ENCODE data around the gene LGR5.

Gene LGR5

GRCh38 chr12:71425568-71426299 lies 13.9 kb upstream of the LGR5 start:
- H3K27me3 Mint-ChIP-seq: peaks cover 32% of the 10 kb centered on the region
- no peak overlapping the region for H3K4me3 Mint-ChIP-seq

GRCh38 chr12:71426300-71427047 lies 13.1 kb upstream of the LGR5 start:
- Mint-ChIP-seq H3K4me3 (no peak overlapping the region), H3K4me1 (no peaks in the 10 kb centered on the region), H3K27me3 (peaks cover 32% of the 10 kb centered on the region), H3K27ac (no peak overlapping the region), H3K9me3 (no peaks in the 10 kb centered on the region)
- DNase-seq (no peak), ATAC-seq (no peak)

More at GRCh38 chr12:71425568-71426299, 13.9 kb upstream of the LGR5 start:
- Mint-ChIP-seq H3K4me1 (no peaks in the 10 kb centered on the region), H3K27ac (no peak overlapping the region), H3K9me3 (no peaks in the 10 kb centered on the region)
- ATAC-seq (no peak), DNase-seq (no peak)

GRCh38 chr12:71430756-71431155 lies 8.8 kb upstream of the LGR5 start:
- ATAC-seq (no peak), DNase-seq (no peak)
- H3K4me3 Mint-ChIP-seq: no peak overlapping the region
- H3K27me3 Mint-ChIP-seq: peaks cover 44% of the 10 kb centered on the region
- H3K4me1 Mint-ChIP-seq: no peaks in the 10 kb centered on the region
- peaks cover 9 to 17% of the 10 kb centered on the region in 2 donors for H3K9me3 Mint-ChIP-seq
- no peak overlapping the region for H3K27ac Mint-ChIP-seq

DNA sequence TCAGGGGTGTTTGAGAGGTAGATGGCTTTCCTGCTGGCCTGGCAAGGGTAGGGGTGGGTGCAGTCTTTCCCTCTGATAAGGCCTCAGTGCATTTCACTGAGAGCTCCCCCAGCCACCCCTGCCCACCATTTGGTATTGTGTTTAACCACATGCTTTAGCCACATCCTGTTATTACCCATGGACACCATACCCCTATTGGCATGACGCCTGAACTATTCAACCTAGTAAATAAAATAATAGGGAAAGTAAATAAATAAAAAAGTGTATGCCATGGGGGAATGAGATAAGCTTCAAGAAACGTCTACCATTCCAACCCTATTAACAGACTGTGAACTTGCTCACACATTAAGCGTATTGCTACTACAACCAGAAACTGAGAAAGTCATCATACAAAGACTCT lies 7.6 kb upstream of the LGR5 start:
- no peak for ATAC-seq
- Mint-ChIP-seq H3K27ac (no peak overlapping the region), H3K4me1 (no peaks in the 10 kb centered on the region), H3K27me3 (peaks cover 49% of the 10 kb centered on the region), H3K4me3 (no peak overlapping the region), H3K9me3 (peaks cover 19 to 30% of the 10 kb centered on the region in 2 donors)
- DNase-seq: no peak

DNA sequence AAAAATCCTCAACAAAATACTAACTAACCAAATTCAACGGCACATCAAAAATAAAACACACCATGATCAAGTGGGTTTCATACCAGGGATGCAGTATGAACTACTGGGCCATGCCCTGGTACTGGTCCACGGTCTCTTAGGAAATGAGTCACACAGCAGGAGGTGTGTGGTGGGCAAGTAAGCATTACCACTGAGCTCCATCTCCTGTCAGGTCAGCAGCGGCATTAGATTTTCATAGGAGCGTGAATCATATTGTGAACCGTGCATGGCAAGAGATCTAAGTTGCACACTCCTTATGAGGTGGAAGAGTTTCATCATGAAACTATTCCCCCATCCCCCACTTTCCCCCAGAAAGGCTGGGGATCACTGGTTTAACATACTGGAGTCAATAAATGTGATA lies 6.7 kb upstream of the LGR5 start:
- H3K27me3 Mint-ChIP-seq: peaks cover 52% of the 10 kb centered on the region
- ATAC-seq: no peak
- H3K9me3 Mint-ChIP-seq: peaks cover 26 to 36% of the 10 kb centered on the region in 2 donors
- H3K27ac Mint-ChIP-seq: no peak overlapping the region
- no peaks in the 10 kb centered on the region for H3K4me1 Mint-ChIP-seq
- no peak overlapping the region for H3K4me3 Mint-ChIP-seq
- no peak for DNase-seq

DNA sequence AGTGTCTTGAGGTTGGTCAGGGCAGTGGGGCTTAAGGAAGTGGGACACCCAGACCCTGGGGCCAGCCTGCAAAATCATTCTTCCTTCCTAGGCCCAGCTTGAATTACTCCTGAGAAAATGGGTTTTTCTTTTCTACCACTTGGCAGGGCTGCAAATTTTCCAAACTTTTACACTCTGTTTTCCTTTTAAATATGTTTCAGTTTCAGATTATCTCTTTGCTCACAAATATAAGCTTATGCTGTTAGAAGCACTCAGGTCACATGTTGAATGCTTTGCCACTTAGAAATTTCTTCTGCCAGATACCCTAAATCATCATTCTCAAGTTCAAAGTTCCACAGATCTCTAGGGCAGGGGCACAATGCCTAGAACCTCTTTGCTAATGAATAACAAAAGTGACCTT lies 2.9 kb upstream of the LGR5 start:
- ATAC-seq: no peak
- no peak overlapping the region for H3K27ac Mint-ChIP-seq
- no peak overlapping the region for H3K4me3 Mint-ChIP-seq
- peaks cover 27% of the 10 kb centered on the region for H3K4me1 Mint-ChIP-seq
- peaks cover 80% of the 10 kb centered on the region for H3K27me3 Mint-ChIP-seq
- no peak for DNase-seq
- H3K9me3 Mint-ChIP-seq: peaks cover 26 to 36% of the 10 kb centered on the region in 2 donors

- H3K27me3 Mint-ChIP-seq: peaks cover 67% of the 10 kb centered on the region
- peak overlapping the region; percentile 83 to 94 for H3K4me3 Mint-ChIP-seq
- ATAC-seq (peak; percentile 26), DNase-seq (no peak)
- H3K27ac Mint-ChIP-seq: no peak overlapping the region
- H3K4me1 Mint-ChIP-seq: peaks cover 27% of the 10 kb centered on the region
- peaks cover 26 to 32% of the 10 kb centered on the region in 2 donors for H3K9me3 Mint-ChIP-seq
Observed at GRCh38 chr12:71438670-71439361, 782 bp upstream of the LGR5 start.

DNA sequence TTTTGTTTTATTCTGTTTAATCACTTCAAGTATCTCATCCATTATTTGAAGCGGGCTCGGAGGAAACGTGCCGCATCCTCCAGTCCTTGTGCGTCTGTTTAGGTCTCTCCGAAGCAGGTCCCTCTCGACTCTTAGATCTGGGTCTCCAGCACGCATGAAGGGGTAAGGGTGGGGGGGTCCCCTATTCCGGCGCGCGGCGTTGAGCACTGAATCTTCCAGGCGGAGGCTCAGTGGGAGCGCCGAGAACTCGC lies 311 bp upstream of the LGR5 start:
- H3K4me1 Mint-ChIP-seq: peaks cover 27% of the 10 kb centered on the region
- peak; percentile 33 for ATAC-seq

GRCh38 chr12:71440345-71440762 lies 756 bp downstream of the LGR5 start:
- no peak for ATAC-seq
- Mint-ChIP-seq H3K4me3 (peak overlapping the region; percentile 83 to 94), H3K27me3 (peaks cover 58% of the 10 kb centered on the region), H3K9me3 (peaks cover 21 to 23% of the 10 kb centered on the region in 2 donors), H3K27ac (no peak overlapping the region), H3K4me1 (peaks cover 27% of the 10 kb centered on the region)
- no peak for DNase-seq

More for the DNA sequence above, 311 bp upstream of the LGR5 start:
- peaks cover 26 to 28% of the 10 kb centered on the region in 2 donors for H3K9me3 Mint-ChIP-seq
- H3K4me3 Mint-ChIP-seq: peak overlapping the region; percentile 83 to 94
- peaks cover 62% of the 10 kb centered on the region for H3K27me3 Mint-ChIP-seq
- no peak for DNase-seq
- H3K27ac Mint-ChIP-seq: no peak overlapping the region

DNA sequence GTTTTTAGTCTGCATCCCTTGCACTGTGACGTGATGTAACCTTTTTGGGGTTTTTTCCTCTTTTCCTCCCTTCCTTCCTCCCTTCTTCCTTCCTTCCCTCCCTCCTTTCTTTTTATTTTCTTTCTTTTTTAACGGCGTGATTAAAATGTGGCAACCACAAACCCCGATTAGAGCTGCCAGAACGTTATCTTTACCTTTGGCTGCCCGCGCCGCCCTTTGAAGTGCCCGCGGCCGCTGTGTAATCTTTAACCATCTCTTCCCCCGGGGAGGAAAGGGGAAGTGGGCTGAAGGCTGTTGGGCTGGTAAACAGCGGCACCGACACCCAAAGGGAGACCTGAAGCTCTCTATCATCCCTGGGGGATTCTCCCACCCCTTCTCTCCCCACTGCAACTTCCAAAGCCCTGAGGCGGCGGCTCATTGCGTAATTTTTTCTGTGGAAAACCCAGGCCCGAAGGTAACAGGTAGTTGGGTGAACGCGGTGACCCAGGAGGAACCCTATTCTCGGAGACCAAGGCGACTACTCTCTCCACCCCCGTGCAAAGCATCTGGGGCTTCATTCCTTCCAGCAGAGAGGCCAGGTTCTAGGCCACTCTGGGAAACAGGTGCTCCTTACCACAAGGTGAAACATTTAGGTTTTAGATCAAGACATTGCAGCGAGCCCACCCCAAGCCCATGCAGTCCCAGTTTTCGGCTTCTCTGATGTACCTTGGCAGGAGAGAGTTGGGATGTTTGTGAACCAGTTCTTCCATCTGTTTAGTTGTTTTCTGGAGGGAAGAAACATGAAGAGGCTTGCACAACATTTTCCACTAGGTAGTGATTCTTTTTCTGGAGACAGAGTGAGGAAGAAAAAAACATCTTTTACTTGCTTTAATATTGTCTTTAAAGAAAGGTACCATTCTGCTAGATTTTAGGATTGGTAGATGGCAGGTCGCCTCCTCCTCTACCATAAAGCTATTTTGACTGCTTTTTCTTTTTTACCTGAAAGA lies 1.5 kb downstream of the LGR5 start:
- Mint-ChIP-seq H3K4me3 (peak overlapping the region; percentile 83 to 94), H3K9me3 (peaks cover 16% of the 10 kb centered on the region in 2 donors), H3K4me1 (peaks cover 27% of the 10 kb centered on the region), H3K27ac (no peak overlapping the region), H3K27me3 (peaks cover 58% of the 10 kb centered on the region)
- ATAC-seq (no peak), DNase-seq (peak in 1 of 2 donors; percentile 7)

DNA sequence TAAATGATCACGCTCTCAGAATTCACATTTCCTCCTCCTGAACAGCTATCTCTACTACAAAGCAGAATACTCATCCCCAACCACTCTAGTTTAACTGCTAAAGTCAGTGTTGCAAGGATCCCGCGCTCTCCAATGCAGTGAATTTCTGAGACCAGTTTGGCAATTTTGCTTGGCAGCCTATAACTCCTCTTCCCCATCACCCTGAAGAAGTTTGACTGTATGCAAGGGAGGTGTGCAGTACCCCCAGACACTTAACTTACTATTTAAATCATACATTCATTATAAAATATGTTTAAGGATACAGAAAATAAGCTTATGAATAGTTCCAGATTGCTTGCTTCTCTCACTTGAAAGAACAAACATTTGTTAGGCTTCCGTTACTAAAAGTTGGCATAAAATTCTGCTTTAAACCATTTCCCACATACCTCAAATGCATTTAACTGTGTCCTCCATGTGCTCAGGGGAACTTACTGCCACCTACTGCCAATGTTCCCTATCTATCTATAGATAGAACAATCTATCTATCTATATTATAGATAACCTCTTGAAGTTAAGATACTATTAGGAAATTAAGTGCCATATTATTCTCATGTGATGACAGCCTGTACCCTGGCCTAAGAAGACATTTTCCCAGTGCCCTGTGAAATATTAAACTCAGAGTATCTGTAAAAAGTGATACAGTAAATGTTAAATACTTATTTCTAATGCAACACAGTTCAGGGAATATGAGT lies 2.4 kb downstream of the LGR5 start:
- Mint-ChIP-seq H3K27me3 (peaks cover 51% of the 10 kb centered on the region), H3K4me3 (no peak overlapping the region), H3K27ac (no peak overlapping the region), H3K4me1 (peaks cover 27% of the 10 kb centered on the region), H3K9me3 (peaks cover 6 to 7% of the 10 kb centered on the region in 2 donors)
- ATAC-seq (no peak), DNase-seq (no peak)

DNA sequence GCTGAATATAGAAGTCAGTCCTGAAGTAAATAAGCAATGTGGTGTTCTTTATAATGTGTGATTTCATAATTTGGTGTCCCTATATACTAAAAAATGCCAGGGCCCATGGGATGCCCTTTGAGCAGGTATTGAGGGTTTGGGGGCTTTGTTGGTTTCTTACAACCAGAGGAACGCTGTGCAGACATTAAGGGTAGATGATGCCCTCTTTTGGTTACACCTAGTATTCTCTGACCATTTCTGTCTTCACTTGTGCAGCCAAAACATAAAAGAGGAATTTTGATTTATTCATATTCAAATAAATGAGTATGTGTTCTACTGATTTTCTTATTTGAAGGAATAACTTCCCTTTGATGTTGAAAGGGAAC lies 3.0 kb downstream of the LGR5 start:
- Mint-ChIP-seq H3K9me3 (peaks cover under 1 to 1% of the 10 kb centered on the region in 2 donors), H3K4me3 (no peak overlapping the region), H3K27ac (no peak overlapping the region), H3K27me3 (peaks cover 48% of the 10 kb centered on the region), H3K4me1 (peaks cover 27% of the 10 kb centered on the region)
- DNase-seq (no peak), ATAC-seq (no peak)

DNA sequence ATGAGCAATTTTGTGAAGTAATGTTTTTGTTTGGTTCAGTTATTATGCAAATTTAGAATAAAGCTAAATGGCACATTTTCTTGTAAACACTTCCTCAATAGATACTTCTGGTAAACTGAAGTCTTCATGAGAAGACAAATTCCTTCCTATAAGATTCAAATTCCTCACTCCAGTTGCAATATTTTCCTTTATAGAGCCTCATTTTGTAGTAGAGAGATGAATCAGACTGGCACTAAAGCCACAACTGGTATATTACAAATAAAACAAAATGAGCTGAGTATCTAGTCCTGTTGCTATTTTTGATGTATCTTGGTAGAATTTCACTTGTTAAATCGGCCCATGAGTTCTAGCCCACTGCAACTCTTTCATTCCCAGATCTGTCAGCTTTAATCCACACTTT lies 5.5 kb downstream of the LGR5 start:
- Mint-ChIP-seq H3K9me3 (no peaks in the 10 kb centered on the region), H3K27ac (no peak overlapping the region), H3K4me1 (peaks cover 19% of the 10 kb centered on the region), H3K4me3 (no peak overlapping the region), H3K27me3 (peaks cover 31% of the 10 kb centered on the region)
- no peak for DNase-seq
- no peak for ATAC-seq

DNA sequence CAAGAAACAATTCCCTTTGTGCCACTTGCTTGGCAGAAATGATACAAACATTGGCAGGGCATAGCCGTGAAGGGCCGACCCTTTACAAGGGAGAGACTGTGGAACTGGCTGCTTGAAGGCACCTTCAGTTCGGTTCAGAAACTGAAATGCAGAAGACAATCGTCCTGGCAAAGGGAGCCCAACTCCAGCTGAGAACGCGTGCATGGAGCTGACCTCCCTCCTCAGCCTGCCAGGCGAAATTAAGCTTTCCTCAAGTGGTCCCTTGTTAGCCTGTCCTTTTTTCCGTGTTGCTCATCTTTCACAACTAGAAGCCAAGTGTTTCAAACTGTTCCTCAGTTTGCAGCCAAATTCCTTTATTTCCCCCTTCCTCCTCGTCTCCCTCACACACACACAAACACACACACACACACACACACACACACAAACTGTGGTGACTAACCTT lies 8.1 kb downstream of the LGR5 start:
- ATAC-seq (no peak), DNase-seq (no peak)
- Mint-ChIP-seq H3K9me3 (peaks cover 0 to 8% of the 10 kb centered on the region in 2 donors), H3K27me3 (peaks cover 23% of the 10 kb centered on the region), H3K4me1 (peaks cover 5% of the 10 kb centered on the region), H3K27ac (no peak overlapping the region), H3K4me3 (no peak overlapping the region)
